H9 (cell line): ENCODE results near the gene OR52E8. TPM values are rescaled to one million over a fixed set of nuclear protein-coding genes. Genes with fewer than 3 reads are reported as not detected.

ENCODE experiments used
- DNase-seq: peaks from one replicate; pipeline ENCODE4 v3.0.0-alpha.2; 2017
- H2AFZ ChIP-seq: one replicate; pipeline ENCODE4 v1.6.1; 2013; ENCODE audit warnings: mild to moderate bottlenecking, low read length, control low read depth, moderate library complexity
- H2AK5ac ChIP-seq: 2 replicates; pipeline ENCODE4 v1.6.1; 2013; ENCODE audit warnings: low read length, control low read depth, mixed read lengths; ENCODE audit not compliant: insufficient read length
- H2BK120ac ChIP-seq: one replicate; pipeline ENCODE4 v1.6.1; 2013; ENCODE audit warnings: low read depth, mild to moderate bottlenecking, low read length, control low read depth, inconsistent platforms; ENCODE audit not compliant: poor library complexity, severe bottlenecking
- H2BK12ac ChIP-seq: 2 replicates; pipeline ENCODE4 v1.6.1; 2013; ENCODE audit warnings: low read length, control low read depth, mixed read lengths, low read depth; ENCODE audit not compliant: insufficient read length
- H2BK15ac ChIP-seq: 2 replicates; pipeline ENCODE4 v1.6.1; 2013; ENCODE audit warnings: low read depth, low read length, control low read depth
- H2BK20ac ChIP-seq: one replicate; pipeline ENCODE4 v1.6.1; 2013; ENCODE audit warnings: low read depth, mild to moderate bottlenecking, low read length, control low read depth, inconsistent platforms; ENCODE audit not compliant: poor library complexity, severe bottlenecking
- H2BK5ac ChIP-seq: 2 replicates; pipeline ENCODE4 v1.6.1; 2013; ENCODE audit warnings: low read length, control low read depth, mixed read lengths; ENCODE audit not compliant: insufficient read length
- H3K14ac ChIP-seq: 2 replicates; pipeline ENCODE4 v1.6.1; 2013; ENCODE audit warnings: low read length, control low read depth; ENCODE audit not compliant: insufficient read depth
- H3K18ac ChIP-seq: 2 replicates; pipeline ENCODE4 v1.6.1; 2013; ENCODE audit warnings: low read depth, mild to moderate bottlenecking, mixed read lengths, low read length, control low read depth; ENCODE audit not compliant: insufficient read length
- H3K23ac ChIP-seq: 2 replicates; pipeline ENCODE4 v1.6.1; 2013; ENCODE audit warnings: low read length, control low read depth, mixed read lengths, low read depth; ENCODE audit not compliant: insufficient read length
- H3K23me2 ChIP-seq: 2 replicates; pipeline ENCODE4 v1.6.1; 2013; ENCODE audit warnings: low read depth, mild to moderate bottlenecking, mixed read lengths, low read length, control low read depth; ENCODE audit not compliant: insufficient read length, poor library complexity, severe bottlenecking
- H3K27ac ChIP-seq: 2 replicates; pipeline ENCODE4 v1.5.1; 2013; ENCODE audit warnings: low read length, control low read depth, mixed read lengths, low read depth; ENCODE audit not compliant: insufficient read length
- H3K27me3 ChIP-seq: 2 replicates; pipeline ENCODE4 v1.6.1; 2013; ENCODE audit warnings: low read length, control low read depth, inconsistent platforms; ENCODE audit not compliant: insufficient read depth
- H3K4ac ChIP-seq: 2 replicates; pipeline ENCODE4 v1.6.1; 2013; ENCODE audit warnings: low read depth, mild to moderate bottlenecking, control low read depth, inconsistent platforms, low read length, moderate library complexity
- H3K4me1 ChIP-seq: 2 replicates; pipeline ENCODE4 v1.6.1; 2013; ENCODE audit warnings: low read length, control low read depth, inconsistent platforms; ENCODE audit not compliant: insufficient read depth
- H3K4me2 ChIP-seq: 2 replicates; pipeline ENCODE4 v1.6.1; 2013; ENCODE audit warnings: low read length, control low read depth, mixed read lengths; ENCODE audit not compliant: insufficient read length, insufficient read depth
- H3K56ac ChIP-seq: 2 replicates; pipeline ENCODE4 v1.6.1; 2013; ENCODE audit warnings: low read depth, mild to moderate bottlenecking, mixed read lengths, low read length, control low read depth; ENCODE audit not compliant: insufficient read length
- H3K79me1 ChIP-seq: 2 replicates; pipeline ENCODE4 v1.6.1; 2013; ENCODE audit warnings: low read depth, mild to moderate bottlenecking, moderate library complexity, low read length, control low read depth, inconsistent platforms; ENCODE audit not compliant: insufficient read depth, poor library complexity, severe bottlenecking
- H3K79me2 ChIP-seq: 2 replicates; pipeline ENCODE4 v1.6.1; 2013; ENCODE audit warnings: low read length, control low read depth, inconsistent platforms; ENCODE audit not compliant: insufficient read depth
- H3K9ac ChIP-seq: 2 replicates; pipeline ENCODE4 v1.6.1; 2013; ENCODE audit warnings: low read length, control low read depth, mixed read lengths; ENCODE audit not compliant: insufficient read length; ENCODE audit errors: extremely low read depth
- H3K9me3 ChIP-seq: one replicate; pipeline ENCODE4 v1.6.1; 2013; ENCODE audit warnings: low read depth, low read length, inconsistent platforms; ENCODE audit not compliant: control insufficient read depth
- H3T11ph ChIP-seq: one replicate; pipeline ENCODE4 v1.6.1; 2013; ENCODE audit warnings: mild to moderate bottlenecking, low read length, control low read depth, inconsistent platforms
- H4K20me1 ChIP-seq: one replicate; pipeline ENCODE4 v1.6.1; 2013; ENCODE audit not compliant: control insufficient read depth, insufficient read length, insufficient read depth
- H4K5ac ChIP-seq: 2 replicates; pipeline ENCODE4 v1.6.1; 2013; ENCODE audit warnings: low read depth, mild to moderate bottlenecking, mixed read lengths, low read length, control low read depth; ENCODE audit not compliant: insufficient read length
- H4K8ac ChIP-seq: replicated peaks from 2 replicates; pipeline ENCODE4 v1.6.1; 2013; ENCODE audit warnings: low read length, control low read depth, mixed read lengths, low read depth; ENCODE audit not compliant: insufficient read length
- H4K91ac ChIP-seq: 2 replicates; pipeline ENCODE4 v1.6.1; 2013; ENCODE audit warnings: low read depth, mild to moderate bottlenecking, moderate library complexity, mixed read lengths, low read length, control low read depth; ENCODE audit not compliant: insufficient read length
- H3K27ac Mint-ChIP-seq, 3 experiments: 2 replicates in 2 of 3; 3 replicates in 1 of 3; pipeline ENCODE4 v1.8.0; 2020 to 2021; ENCODE audit warnings: mixed read lengths in 3 of 3, mild to moderate bottlenecking in 1 of 3, moderate library complexity in 1 of 3
- H3K27me3 Mint-ChIP-seq: 2 replicates; pipeline ENCODE4 v1.8.0; 2021; ENCODE audit warnings: low read depth, mild to moderate bottlenecking, moderate library complexity, mixed read lengths
- H3K36me3 Mint-ChIP-seq, 3 experiments: 2 replicates in 2 of 3; 3 replicates in 1 of 3; pipeline ENCODE4 v1.8.0; 2020 to 2021; ENCODE audit warnings: low read depth in 3 of 3, mixed read lengths in 3 of 3; ENCODE audit not compliant: insufficient read depth in 1 of 3
- H3K4me1 Mint-ChIP-seq, 2 experiments: 2 replicates each; pipeline ENCODE4 v1.8.0; 2020; ENCODE audit warnings: mixed read lengths in 2 of 2
- H3K4me3 Mint-ChIP-seq, 2 experiments: 2 replicates in 1 of 2; 3 replicates in 1 of 2; pipeline ENCODE4 v1.8.0; 2020 to 2021; ENCODE audit warnings: mild to moderate bottlenecking in 2 of 2, mixed read lengths in 2 of 2, moderate library complexity in 1 of 2
- H3K9me3 Mint-ChIP-seq, 2 experiments: 2 replicates in 1 of 2; 3 replicates in 1 of 2; pipeline ENCODE4 v1.8.0; 2020; ENCODE audit warnings: mild to moderate bottlenecking in 2 of 2, mixed read lengths in 2 of 2, moderate library complexity in 1 of 2
- WGBS: extraction: QIAGEN DNeasy Blood & Tissue Kit; methylation state at CpG from one replicate; pipeline ENCODE4 v1.1.7; 2013; ENCODE audit warnings: missing lambda C conversion rate, low lambda C conversion rate, mixed read lengths; ENCODE audit not compliant: insufficient read length; ENCODE audit errors: extremely low coverage; 5-methylcytosine and 5-hydroxymethylcytosine counted together
- total RNA-seq: library from RNA; stranded (reverse); gene quantifications from 2 replicates; pipeline ENCODE4 v1.2.1, GENCODE V29; 2021
- TF ChIP-seq, protein P1 (sequence below): fragments of 200-600 bp; sonication (generic); conservative IDR thresholded peaks from 3 replicates; pipeline ENCODE4 v1.8.0; 2021; ENCODE audit warnings: antibody characterized with exemption, mild to moderate bottlenecking

The OR52E8 gene
- total RNA-seq, 1 experiment from 2014 or later: not detected

DNA sequence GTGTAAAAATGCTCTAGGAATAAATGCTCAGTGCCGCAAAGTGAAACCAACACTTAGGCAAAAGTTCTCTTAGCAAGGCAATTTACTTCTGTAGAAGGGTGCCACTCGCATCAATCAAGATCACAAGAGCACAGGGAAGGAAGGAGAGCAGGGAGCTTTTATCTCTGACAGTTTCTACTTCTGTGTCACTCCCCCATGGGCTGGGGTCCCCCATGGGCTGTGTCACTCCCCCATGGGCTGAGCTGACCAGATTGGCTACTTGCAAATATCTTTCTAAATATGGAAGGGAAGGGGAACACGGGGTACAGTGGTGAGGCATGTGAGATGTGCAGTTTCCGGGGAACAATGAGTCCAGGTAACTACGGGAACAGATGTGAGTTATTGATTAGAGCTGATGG lies 48.4 kb downstream of the OR52E8 start:
- H2BK20ac ChIP-seq: no peak overlapping the region
- no peak overlapping the region for H3T11ph ChIP-seq
- no CpG with 5 or more reads among the region's 5 CpGs for WGBS
- H2BK120ac ChIP-seq: no peak overlapping the region
- no peak overlapping the region for H2BK5ac ChIP-seq
- H3K27ac ChIP-seq: no peak overlapping the region
- H3K27me3 Mint-ChIP-seq: peaks cover 2% of the 10 kb centered on the region; the same call in 1 of the 2 replicates
- no peak overlapping the region for H3K18ac ChIP-seq
- H3K36me3 Mint-ChIP-seq: peaks cover 0 to 2% (median 0%) of the 10 kb centered on the region in 3 experiments; a peak in 2 of 7 replicates
- H3K4me1 Mint-ChIP-seq: peaks cover 24 to 31% of the 10 kb centered on the region in 2 experiments
- H3K14ac ChIP-seq: no peak overlapping the region
- H3K4me2 ChIP-seq: peak overlapping the region; percentile 65
- no peak overlapping the region for H2AFZ ChIP-seq
- H3K9me3 ChIP-seq: no peaks in the 10 kb centered on the region
- H4K20me1 ChIP-seq: no peaks in the 10 kb centered on the region
- H3K27ac Mint-ChIP-seq: peak overlapping the region in 2 of 3 experiments; percentile 71 to 89; a peak in 2 of 7 replicates
- no peaks in the 10 kb centered on the region for H3K23me2 ChIP-seq
- H2AK5ac ChIP-seq: no peak overlapping the region
- peaks cover 2 to 3% of the 10 kb centered on the region in 2 experiments; a peak in 4 of 5 replicates for H3K9me3 Mint-ChIP-seq
- H4K8ac ChIP-seq: no peak overlapping the region
- H3K56ac ChIP-seq: no peak overlapping the region
- no peaks in the 10 kb centered on the region for H3K79me2 ChIP-seq
- H3K27me3 ChIP-seq: no peaks in the 10 kb centered on the region
- no peak overlapping the region for H4K5ac ChIP-seq
- no peak for DNase-seq
- H3K23ac ChIP-seq: no peak overlapping the region
- peak overlapping the region; percentile 80 for H3K4me3 Mint-ChIP-seq
- no peak overlapping the region for H4K91ac ChIP-seq
- no peak overlapping the region for H3K9ac ChIP-seq
- H2BK15ac ChIP-seq: no peak overlapping the region
- TF ChIP-seq, protein P1, sequence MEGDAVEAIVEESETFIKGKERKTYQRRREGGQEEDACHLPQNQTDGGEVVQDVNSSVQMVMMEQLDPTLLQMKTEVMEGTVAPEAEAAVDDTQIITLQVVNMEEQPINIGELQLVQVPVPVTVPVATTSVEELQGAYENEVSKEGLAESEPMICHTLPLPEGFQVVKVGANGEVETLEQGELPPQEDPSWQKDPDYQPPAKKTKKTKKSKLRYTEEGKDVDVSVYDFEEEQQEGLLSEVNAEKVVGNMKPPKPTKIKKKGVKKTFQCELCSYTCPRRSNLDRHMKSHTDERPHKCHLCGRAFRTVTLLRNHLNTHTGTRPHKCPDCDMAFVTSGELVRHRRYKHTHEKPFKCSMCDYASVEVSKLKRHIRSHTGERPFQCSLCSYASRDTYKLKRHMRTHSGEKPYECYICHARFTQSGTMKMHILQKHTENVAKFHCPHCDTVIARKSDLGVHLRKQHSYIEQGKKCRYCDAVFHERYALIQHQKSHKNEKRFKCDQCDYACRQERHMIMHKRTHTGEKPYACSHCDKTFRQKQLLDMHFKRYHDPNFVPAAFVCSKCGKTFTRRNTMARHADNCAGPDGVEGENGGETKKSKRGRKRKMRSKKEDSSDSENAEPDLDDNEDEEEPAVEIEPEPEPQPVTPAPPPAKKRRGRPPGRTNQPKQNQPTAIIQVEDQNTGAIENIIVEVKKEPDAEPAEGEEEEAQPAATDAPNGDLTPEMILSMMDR: no peak
- no peaks in the 10 kb centered on the region for H3K79me1 ChIP-seq
- no peak overlapping the region for H2BK12ac ChIP-seq
- H3K4me1 ChIP-seq: no peaks in the 10 kb centered on the region
- no peak overlapping the region for H3K4ac ChIP-seq
